Fibroblast of the aortic adventitia (primary cell): ENCODE measurements around the gene CTBP1. TPM values are rescaled to one million over a fixed set of nuclear protein-coding genes. Genes with fewer than 3 reads are reported as not detected.

Source experiments
- DNase-seq: peaks from one replicate; pipeline ENCODE4 v3.0.0-alpha.2; 2010; ENCODE audit warnings: low read depth
- H3K4me3 ChIP-seq: 2 replicates; pipeline ENCODE4 v1.5.1; 2011; ENCODE audit warnings: low read depth, mild to moderate bottlenecking, control low read depth, low read length, moderate library complexity
- CTCF ChIP-seq: IDR thresholded peaks from 2 replicates; pipeline ENCODE4 v1.5.1; 2011; ENCODE audit warnings: mild to moderate bottlenecking, low read length, control low read depth, inconsistent platforms; ENCODE audit not compliant: insufficient read depth
- total RNA-seq: library from RNA; depleted of rRNA; stranded (reverse); fragments of >200 nt; gene quantifications from 2 replicates; pipeline ENCODE4 v1.2.3, GENCODE V29; 2012; ENCODE audit warnings: low replicate concordance

The CTBP1 gene
- total RNA-seq, 1 donor: 141 TPM

DNA sequence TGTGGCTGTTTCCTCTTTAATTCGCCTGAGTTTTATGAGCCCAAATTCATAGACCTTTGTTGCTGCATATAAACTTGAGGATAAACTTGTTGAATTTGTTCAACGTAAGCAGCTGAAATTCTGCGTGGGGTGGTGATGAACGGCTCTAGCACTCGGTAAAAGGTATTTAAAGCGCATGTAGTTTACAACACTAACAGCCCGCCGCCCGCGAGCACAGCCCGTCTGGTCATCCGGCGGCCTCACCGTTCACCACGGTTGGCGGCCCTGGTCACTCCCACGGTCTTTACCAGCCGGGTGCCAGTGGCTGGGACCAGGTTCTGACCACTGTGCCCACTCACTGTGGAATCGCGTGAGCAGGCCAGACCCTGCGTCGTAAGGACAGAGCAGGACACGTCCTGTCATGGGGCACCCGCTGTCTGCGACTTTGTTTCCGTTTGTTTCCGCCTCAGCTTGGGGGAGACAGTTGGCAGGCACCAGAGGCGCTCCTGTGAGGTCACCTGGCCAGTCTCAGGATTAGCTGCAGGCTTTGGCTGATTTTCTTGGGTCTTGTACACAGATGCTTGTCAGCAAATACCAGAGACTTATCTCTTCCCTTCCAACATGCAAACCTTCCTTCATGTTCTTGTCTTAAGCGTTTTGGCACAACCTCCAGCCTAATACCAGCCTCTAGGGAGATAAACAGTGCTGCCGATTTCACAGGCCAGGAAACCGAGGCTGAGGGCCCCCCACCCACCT lies 39.8 kb downstream of the CTBP1 start:
- peak; percentile 79 for DNase-seq
- TF ChIP-seq CTCF: no peak
- no peak overlapping the region for H3K4me3 ChIP-seq

DNA sequence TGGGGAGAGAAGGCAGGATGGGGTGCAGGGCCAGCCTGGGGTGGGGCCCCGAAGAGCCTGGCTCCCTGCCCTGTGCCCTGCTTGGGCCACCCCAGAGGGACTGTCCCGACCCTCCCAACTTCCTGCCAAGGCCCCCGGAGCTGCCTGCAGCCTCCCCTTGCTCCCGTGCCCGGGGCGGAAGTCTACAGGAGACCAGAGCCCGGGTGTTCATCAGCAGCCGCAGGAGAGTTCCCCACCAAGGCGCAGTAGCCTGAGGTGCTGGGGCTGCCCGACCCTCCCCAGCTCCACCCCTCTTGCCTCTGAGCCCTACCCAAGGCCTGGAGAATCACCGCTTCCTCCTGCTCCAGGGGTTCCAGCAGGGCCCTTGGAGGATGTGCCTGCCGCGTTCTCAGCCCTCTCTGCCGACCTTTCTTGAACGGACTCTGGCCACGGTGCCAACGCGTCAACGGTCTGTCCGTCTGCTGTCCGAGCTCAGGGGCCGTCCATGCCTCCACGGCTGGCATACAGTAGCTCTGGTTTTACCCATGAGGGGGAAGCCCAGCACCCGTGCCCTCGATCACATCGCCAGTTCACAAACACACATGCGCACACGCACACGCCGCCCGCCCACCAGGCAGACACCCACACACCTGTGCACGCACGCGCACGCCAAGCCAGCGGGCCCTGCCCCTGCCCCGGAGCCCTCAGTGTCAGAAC lies 40.5 kb downstream of the CTBP1 start:
- H3K4me3 ChIP-seq: no peak overlapping the region
- TF ChIP-seq CTCF: no peak
- no peak for DNase-seq

DNA sequence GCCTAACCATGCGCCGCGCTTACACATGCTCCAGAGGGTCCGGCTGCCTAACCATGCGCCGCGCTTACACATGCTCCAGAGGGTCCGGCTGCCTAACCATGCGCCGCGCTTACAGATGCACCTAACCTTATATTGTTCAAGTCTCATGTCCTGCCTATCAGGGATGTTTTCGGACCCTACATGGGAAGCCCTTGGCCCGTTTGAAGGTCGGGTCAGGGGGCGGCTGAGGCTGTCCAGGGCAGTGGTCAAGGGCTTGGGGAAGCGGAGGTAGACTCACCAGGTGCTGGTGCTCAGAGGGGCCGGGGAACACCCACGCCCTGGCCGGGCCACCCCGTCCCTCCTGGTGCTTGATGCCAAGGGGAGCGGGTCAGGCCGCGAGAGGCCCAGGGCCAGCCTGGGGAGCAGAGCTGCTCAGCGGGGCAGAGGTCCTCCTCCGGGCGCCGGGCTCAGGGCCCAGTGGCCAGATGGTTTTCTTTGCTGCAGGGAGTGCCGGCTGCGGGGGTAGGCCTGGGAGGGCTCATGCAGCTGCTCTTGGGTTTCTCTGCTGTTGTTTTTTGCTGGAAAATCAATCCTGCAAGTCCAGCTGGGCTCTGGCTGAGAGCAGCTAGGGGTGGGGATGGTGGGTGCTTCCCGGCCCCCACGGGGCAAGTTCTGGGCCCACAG lies 41.2 kb downstream of the CTBP1 start:
- DNase-seq: peak; percentile 82
- no peak overlapping the region for H3K4me3 ChIP-seq
- no peak for TF ChIP-seq CTCF

DNA sequence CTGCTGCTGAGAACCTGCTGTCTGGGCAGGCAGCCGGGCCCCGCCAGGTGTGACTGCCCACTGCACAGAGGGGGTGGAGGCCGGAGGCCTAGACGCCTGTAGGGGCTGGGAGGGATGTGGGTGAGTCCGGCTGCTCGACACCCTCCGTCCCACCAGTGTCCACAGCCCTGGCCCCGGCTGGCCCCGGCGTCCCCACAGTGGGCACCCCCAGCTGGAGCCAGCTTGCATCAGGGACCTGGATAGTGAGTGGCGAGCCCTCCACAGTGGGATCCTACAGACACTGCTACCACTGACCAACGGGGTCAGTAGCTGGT lies 41.8 kb downstream of the CTBP1 start:
- no peak overlapping the region for H3K4me3 ChIP-seq
- no peak for DNase-seq
- no peak for TF ChIP-seq CTCF

DNA sequence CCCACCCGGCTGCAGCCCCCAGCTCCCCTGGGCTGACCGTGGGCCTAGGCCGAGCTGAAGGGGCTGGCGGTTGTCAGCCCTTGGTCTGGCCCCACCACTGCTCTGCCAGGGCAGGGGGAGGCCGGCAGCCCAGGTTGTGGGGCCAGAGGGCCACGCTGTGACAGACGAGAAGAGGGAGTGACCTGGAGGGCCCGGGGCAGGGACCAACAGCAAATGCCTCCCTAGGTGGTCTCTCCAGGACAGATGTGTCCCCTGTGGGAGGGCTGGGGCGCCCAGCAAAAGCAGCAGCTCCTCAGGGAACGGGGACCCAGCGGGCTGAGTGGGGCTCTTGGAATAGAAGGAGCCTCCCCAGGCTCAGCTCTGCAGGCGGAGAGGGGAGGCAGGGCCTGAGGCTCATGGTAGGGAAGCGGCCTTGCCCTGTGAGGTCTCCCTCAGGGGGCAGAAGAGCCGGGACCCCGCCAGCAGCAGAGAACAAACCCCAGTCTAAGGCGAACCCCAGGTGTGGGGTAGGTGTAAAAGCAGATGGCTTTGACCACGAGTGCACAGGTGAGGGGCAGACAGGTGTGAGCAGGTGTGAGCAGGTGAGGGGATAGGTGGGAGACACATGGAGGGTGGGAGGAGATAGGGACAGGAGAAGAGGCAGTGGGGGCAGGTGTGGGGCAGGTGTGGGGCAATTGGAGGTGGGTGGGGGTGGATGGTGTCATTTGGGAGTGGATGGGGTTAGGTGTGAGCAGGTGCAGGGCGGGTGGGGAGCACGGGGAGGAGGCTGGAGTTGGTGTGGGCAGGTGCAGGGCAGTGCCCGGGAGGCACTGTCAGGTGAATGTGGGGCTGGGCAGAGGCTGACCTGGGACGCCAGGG lies 42.4 kb downstream of the CTBP1 start:
- DNase-seq: no peak
- H3K4me3 ChIP-seq: no peak overlapping the region
- TF ChIP-seq CTCF: no peak

DNA sequence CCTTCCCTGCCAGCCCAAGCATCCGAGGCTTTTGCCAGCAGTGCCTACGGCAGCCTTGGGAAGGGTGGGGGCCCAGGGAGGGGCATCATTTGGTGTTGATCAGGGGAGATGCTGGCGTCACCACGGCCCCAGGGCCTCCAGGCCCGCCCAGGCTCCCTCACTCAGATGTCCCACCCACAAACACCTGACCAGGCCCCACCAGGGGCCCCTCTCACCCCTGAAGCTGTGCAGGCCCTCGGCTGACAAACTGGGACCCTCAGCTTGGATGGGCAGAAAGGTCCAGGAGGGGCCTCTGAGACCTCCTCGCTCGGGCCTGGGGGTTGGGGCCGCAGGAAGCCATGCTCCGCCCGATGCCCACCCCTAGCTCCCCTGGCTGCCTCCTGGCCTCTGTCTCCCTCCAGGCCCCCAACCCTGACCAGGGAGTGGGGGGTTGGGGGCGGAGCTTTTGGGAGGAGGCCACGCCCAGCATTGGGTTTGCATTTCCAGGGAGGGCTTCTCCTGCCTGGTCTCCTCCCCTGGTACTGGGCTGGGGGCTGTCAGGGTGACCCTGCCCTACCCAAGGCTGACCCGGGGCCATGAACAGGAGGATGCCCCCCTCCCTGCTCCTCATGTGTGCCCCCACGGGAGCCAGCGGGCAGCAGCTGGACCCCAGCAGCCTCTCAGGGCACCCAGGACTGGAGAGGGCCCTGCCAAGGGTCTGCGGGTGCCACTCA lies 43.2 kb downstream of the CTBP1 start:
- TF ChIP-seq CTCF: no peak

More for the DNA sequence above, 43.2 kb downstream of the CTBP1 start:
- DNase-seq: no peak
- no peak overlapping the region for H3K4me3 ChIP-seq
